AG10803 (cell line): ENCODE results near the gene TNS1.

ENCODE experiments used
- DNase-seq: peaks from one replicate; pipeline ENCODE4 v3.0.0; 2010; ENCODE audit warnings: low read depth
- H3K4me3 ChIP-seq: 2 replicates; pipeline ENCODE4 v1.5.1; 2011; ENCODE audit warnings: mild to moderate bottlenecking, low read length, control low read depth
- CTCF ChIP-seq: conservative IDR thresholded peaks from 2 replicates; pipeline ENCODE4 v1.5.1; 2011; ENCODE audit warnings: mild to moderate bottlenecking, low read length, control low read depth, inconsistent platforms

TNS1 gene

DNA sequence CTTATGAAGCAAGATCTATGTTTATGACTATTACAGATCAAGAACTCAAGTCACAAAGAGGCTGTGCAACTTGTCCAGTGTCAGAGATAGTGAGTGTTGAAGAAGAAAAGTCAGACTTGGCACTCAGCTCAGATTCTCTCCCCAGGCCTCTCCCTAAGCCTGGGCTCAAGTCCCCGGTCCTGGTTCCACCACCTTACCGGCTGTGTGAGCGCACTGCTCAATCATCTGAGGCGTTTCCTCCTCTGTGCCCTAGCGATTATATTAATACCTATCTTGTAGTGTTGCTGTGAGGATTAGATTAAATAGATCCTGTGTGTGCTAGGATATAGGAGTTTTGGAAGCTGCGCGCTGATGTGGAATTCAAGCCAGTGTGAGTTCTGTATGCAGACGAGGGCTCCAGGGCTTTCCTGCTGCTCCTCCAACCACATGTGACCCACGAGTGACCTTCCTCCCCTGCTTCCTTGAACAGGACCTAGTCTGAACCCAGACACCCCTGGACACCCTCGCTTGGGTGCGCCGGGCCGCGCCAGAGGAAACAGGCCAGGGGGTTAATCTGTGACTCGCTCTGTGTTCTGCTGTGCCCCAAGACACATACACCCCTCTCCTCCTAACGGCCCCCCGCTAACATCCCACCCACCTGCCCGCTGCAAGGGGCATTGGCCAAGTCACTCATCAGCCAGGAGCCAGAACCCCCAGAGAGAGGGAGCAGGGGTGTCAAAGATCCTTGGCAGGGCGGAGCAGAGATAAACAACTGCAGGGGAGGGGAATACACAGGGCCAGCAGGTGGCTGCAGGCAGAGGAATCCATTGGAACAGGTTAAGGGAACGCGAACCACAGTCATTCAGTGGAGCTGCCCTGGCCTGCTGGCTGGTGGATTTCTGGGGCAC lies 38.3 kb downstream of the TNS1 start:
- no peak for DNase-seq
- TF ChIP-seq CTCF, result no peak
- H3K4me3 ChIP-seq, result no peak overlapping the region

- DNase-seq, result no peak
- H3K4me3 ChIP-seq, result no peak overlapping the region
- no peak for TF ChIP-seq CTCF
Observed at GRCh38 chr2:217960351-217960750, 42.4 kb downstream of the TNS1 start.

GRCh38 chr2:217959723-217960122 lies 43.1 kb downstream of the TNS1 start:
- no peak for TF ChIP-seq CTCF
- H3K4me3 ChIP-seq, result no peak overlapping the region
- DNase-seq, result no peak

GRCh38 chr2:217958884-217959225 lies 43.9 kb downstream of the TNS1 start:
- DNase-seq, result no peak

GRCh38 chr2:217958206-217958883 lies 44.5 kb downstream of the TNS1 start:
- no peak for DNase-seq
- H3K4me3 ChIP-seq, result no peak overlapping the region
- TF ChIP-seq CTCF, result no peak

More at GRCh38 chr2:217958884-217959225, 43.9 kb downstream of the TNS1 start:
- no peak overlapping the region for H3K4me3 ChIP-seq
- no peak for TF ChIP-seq CTCF

DNA sequence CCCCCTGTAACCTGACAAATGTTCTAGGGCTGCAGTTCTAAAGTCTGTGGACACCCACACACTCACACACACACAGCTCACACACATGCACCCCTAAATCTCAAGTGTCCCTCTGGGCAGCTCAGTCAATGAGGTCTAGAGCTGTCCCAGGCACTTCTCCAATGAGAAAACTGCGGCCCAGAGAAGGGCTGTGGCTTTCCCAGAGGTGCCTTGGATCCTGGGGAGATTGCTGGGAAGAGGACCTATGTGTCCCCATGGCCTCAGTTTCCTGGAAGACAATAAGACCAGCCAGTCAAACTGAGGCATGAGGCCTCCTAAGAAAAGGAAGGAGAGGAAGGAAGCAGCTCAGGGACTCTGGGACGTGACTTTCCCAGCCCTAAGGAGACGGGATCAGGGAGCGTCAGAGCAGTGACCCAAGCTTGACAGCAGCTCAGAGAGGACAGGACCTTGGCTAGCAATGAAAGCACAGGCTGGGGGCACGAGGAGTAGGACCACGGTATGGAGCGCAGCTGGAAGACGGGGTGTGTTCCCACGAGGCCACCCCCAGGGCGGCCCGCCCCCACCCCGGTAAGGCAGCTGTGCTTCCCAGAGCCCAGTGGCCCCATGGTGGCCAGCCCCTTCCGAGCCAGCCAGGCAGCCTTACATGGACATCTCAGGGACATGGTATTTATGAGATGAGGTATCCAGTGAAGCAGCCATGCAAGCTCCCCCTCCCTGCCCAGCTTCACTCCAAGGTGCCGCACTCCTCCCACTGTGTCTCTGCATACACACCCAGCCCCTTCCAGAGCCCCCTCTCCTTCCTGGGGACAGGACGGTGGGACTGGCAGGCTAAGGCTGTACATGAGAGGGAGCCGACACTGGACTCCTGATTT lies 46.0 kb downstream of the TNS1 start:
- no peak for DNase-seq
- no peak overlapping the region for H3K4me3 ChIP-seq
- TF ChIP-seq CTCF, result no peak
